Endometrium (tissue), 2 donors: Measurements from ENCODE around the gene ANKMY1.
"Not testable (repeated sequence)": the region's sequence is repeated elsewhere in the genome, so short reads cannot be mapped to it uniquely, and the experiment has no call there.

Experiments
- FAIRE-seq: peaks from 2 replicates; lab custom pipeline; 2012; peaks lifted over from hg19 to GRCh38; lab: Jason Lieb, UNC
- donor health status: control.
- donor health status: control.

The ANKMY1 gene

GRCh38 chr2:240568678-240569522 is 11.1 kb upstream of the ANKMY1 start:
- FAIRE-seq: no peak

- FAIRE-seq: no peak
These were observed 10.3 kb upstream of the ANKMY1 start, which contains the start of gene RNPEPL1 for GRCh38 chr2:240567872-240568677. TSS of gene RNPEPL1 (plus strand) at chr2:240568484. CDS start at chr2:240568587, 103 bp downstream.

DNA sequence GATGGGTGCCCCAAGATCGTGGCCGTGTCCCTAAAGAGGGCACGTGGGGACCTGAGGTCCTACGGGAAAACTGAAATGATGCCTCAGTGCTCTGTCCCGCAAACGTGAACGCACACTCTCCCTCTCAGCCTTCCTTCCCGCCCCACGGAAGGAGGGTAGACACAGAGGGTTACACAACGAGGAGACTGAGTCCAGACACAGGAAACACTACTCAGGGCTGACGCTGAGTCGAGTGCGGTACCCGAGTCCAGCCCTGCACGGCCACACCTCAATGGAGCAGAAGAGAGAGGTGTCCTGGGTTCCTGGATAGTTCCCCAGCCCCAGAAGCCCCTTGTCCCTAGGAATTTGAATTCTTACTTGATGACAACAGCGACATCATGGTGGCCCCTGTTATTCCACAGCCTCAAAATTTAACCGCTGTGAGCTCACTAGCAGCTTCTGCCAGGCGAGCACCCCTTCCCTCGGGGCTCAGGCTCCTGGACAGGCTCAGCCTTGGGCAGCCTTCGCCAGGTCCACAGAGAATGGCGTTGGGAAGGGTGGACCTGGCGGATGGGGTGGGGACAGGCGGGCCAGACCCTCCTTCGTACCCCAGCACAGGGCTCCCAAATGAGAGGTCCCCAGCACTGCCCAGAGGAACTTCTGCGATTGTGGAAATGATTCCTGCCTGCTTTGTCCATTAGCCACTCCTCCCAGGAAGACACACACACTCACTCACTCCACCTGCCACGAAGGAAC is 9.5 kb upstream of the ANKMY1 start:
- FAIRE-seq: no peak

DNA sequence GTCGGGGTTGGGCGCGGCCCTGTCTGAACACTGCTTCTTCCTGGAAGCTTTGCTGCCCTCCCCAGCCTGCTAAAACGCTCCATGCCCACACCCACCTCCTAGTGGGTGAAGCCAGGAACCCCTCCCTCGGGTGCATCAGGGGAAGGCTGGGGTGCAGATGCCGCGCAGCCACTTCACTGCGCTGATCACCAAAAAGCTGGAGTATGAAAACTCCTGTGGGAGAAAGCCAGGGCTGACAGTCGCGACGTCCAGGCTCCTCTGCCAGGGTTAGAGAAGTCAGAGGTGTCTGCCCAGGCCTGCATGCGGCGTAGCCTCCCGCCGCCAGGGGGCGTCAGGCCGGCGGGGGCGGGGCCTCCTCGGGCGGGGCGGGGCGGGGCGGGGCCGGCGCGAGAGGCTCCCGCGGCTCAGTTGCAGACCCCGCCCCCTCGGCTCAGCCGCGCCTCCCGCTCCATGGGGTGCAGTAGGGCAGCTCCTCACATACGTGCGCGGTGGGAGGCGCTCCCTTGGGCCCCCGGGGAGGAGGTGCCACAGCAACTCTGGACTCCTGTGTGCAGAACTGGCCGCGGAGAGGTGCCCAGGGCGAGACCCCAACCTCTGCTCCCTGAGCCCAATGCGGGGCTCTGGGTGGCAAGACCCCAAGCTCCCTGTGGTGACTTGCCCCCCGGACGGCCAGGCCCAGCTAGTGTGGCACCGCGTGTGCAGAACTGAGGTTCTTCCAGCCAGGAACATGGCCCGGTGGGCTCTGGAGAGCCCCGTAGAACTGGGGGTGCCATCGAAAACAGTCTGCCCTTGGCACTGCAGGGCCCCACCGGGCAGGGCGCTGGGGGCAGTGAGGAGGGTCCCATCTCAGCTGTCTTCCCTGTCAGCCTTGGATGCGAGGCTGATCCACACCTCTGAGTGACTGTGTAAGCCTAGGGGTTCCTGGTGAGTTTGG is 8.7 kb upstream of the ANKMY1 start:
- no peak for FAIRE-seq

- no peak for FAIRE-seq
These were observed 7.8 kb upstream of the ANKMY1 start for GRCh38 chr2:240565333-240566202.

GRCh38 chr2:240564561-240565332 is 7.0 kb upstream of the ANKMY1 start:
- FAIRE-seq: no peak

DNA sequence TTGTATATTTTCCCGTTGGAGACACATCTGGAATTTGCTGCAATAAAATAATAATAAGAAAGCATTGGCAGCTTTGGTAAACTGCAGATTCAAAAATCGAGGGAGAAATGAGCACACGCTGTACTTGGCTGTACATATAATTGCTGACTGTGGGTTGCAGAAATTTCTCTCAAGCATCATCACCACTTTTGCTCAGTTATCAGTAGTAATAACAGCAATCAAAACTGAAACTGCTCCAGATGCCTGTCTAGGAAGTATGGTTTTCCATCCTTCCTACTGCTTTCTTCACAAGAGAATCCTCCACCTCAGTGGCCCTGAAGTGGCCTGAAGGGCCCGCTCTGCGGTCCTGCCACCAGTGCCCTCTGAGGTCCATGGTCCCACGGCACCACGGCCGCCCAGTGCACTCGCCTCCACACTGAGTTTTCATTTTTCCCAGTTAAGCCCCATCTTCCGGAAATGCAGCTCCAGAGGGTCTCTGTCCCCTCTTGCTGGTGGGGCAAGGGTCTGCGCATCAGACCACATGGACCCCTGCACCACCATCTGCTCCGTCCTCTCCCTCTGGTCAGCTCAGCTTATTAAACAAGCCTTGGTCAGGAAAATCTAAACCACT is 6.3 kb upstream of the ANKMY1 start:
- FAIRE-seq: no peak

- not testable (repeated sequence) for FAIRE-seq
These were observed 5.4 kb upstream of the ANKMY1 start for GRCh38 chr2:240563231-240563630.

DNA sequence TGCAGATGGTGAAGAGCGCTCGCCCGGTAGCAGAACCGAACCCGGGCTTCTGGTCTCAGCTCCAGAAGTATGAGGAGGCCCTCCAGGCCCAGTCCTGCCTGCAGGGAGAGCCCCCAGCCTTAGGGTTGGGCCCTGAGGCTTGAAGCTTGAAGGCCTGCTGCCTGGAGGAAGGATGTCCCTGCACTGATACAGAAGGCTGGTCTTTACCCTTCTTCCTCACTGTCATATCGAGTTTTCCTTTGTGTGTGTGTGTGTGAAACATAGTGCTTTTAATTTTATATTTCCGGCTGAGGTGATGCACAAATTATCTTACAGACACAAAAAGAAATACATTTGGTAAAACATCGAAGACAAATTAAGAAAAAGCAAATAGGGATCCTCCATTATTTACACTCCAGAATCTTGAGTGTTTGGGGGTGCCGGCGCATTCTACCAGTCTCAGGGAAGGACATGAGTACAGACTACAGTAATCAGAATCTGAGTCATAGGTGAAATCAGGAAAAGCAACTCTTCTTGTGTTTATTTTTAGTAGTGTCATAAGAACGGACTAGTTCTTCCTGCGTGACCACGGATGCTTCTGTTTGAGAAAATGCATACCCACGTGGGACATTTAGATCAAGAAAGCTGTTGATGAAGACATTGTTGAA is 3.7 kb upstream of the ANKMY1 start:
- FAIRE-seq: no peak

DNA sequence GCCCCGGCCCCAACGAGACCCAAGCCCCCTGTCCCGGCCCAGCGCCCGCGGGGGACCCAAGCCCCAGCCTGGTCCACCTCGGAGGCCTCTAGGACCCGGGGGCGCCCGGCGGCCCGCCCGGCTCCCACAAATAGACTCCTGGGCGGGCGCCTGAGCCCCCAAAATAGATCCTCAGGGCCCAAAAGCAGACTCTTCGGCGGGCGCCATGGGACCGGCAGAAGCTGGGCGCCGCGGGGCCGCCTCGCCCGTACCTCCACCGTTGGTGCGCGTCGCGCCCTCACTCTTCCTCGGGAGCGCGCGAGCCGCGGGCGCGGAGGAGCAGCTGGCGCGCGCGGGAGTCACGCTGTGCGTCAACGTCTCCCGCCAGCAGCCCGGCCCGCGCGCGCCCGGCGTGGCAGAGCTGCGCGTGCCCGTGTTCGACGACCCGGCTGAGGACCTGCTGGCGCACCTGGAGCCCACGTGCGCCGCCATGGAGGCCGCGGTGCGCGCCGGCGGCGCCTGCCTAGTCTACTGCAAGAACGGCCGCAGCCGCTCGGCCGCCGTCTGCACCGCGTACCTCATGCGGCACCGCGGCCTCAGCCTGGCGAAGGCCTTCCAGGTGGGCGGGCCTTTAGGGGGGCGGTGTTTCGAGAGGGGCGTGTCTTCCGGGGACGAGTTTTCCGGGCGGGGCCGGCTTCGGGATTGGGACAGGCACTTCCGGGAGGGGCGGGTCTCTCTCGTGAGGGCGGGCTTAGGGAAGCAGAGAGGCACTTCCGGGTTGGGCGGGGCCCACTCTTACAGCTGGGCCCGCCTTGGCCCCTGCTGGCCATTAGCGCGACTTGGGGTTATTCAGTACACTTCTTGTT is 2.9 kb upstream of the ANKMY1 start:
- FAIRE-seq: no peak

- no peak for FAIRE-seq
These were observed 2.3 kb upstream of the ANKMY1 start, which contains the start of gene DUSP28 for GRCh38 chr2:240560084-240560479. TSS of gene DUSP28 (plus strand) at chr2:240560357. CDS start at chr2:240560685, 328 bp downstream.

GRCh38 chr2:240559286-240559685 is 1.5 kb upstream of the ANKMY1 start:
- FAIRE-seq: no peak

DNA sequence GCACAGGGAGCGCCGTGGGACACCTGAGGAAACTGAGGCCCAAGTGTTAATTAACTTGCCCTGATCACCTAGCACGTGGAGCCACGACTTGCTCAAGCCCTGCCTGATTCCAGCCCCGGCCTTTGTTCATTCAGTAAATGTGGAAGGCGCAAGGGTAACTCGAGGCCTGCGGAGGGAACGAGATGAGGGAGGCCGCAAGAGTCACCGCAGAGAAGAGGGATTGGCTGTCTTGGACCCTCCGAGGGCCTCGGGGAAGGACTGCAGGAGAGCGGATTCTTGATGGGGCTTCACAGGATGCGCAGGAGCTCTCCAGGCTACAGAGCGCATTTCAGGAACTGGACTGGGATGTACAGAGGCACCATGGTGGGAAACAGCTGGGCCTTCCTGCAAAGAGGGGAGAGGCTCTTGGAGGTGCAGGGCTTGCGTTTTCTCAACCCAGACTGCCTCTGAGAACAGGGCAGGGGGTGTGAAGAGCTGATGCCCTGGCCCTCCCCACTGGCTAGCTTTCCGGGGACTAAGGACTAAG is 511 bp upstream of the ANKMY1 start:
- FAIRE-seq: no peak

DNA sequence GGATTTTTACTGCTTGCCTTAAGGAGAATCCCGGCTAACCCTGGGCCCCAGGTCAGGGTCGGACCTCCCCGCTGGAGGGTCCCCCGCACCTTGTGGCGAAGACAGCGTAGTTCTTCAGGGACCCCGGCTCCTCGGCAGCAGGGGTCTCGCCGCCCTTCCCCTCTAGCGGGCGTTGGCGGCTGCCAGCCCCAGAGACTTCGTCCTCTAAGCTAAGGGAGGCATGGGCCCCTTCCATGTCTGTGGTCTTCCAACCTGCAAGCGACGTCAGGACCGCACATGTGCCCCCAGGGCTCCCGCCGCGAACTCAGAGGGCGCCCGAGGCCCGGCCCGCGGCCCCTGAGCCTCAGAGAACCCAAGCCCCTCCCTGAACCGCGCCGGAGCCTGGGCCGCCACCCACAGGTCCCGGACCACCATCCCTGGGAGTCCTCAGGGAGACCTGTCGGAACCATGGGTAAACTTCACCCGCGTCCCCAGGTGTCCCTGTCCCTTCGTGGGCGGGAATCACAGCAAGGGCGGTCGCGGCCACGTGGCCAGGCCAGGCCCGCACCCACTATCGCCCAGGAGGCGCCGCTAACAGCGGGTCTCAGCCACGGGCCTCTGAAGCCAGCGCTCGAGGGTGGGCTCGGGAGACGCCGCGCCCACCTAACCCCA is 562 bp downstream of the ANKMY1 start:
- no peak for FAIRE-seq

DNA sequence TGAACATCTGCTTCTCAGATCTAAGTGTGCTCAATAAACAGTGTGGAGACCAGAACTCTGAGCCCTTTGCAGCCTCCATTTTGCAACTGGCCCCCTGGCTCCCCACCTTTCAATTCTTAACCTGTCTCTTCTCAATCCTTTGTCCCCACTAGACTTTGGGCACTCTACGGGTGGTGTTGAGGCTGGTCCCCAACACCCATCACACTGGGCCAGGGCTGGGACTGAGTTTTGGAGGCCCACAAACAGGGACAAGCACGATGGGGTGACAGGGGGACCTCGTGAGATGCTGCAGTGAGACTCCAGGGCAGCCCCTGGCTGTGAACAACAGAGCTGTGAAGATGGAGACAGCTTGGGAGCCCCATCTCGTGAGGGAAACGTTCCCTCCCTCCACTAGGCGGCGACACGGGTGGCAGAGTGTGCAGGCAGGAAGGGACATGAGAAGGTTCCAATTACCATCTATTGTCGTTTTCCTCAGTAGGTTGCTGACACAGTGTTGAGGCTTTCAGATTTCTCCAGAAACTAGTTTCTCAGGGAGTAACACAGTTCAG is 1.2 kb downstream of the ANKMY1 start:
- FAIRE-seq: no peak

- FAIRE-seq: no peak
These were observed 2.1 kb downstream of the ANKMY1 start for GRCh38 chr2:240555541-240556250.
